Activated T-helper 9 cell treated with anti-CD3 and anti-CD28 coated beads, Interleukin-2, amount 50 U/mL, for 16 hours (primary cell): ENCODE results near the gene PTPRN2.

Experiments
- DNase-seq: peaks from one replicate; pipeline ENCODE4 v3.0.0-alpha.2; 2020; ENCODE audit warnings: low read depth

Gene PTPRN2

GRCh38 chr7:158252837-158253669 lies 334.6 kb downstream of the PTPRN2 start:
- DNase-seq: no peak

DNA sequence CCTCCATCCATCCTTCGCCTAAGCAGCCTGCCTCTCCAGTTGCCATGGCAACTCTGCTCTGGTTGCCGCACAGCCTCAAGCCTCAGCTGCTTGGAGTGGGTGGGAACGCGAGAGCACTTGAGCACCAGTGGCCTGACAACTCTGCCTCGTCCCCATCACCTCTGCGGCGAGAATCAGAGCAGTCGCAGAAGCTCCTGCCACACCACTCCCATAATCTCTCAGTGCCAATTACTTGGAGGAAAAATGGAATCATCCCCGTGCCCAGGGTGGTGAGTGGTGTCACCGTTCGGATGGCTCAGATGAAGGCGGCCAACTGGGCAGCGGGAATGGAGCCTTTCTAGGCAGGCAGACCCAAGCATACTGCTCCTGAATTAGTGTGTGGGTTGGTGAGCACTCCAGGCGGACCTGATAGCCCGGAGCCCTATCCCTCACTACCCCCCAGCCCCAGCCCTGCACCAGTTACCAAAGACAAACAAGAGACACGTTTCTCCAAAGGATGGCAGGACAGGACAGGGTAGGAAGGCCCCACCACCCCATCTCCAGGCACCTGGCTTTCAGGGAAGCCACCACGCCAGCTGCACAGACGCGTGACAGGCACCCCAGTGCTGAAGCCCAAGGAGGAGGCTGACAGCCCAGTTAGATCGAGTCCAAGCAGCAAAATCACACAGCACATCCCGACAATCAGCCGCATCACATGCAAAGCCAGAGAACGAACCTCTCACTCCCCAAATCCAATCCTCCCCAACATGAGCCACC lies 335.4 kb downstream of the PTPRN2 start:
- DNase-seq: no peak

DNA sequence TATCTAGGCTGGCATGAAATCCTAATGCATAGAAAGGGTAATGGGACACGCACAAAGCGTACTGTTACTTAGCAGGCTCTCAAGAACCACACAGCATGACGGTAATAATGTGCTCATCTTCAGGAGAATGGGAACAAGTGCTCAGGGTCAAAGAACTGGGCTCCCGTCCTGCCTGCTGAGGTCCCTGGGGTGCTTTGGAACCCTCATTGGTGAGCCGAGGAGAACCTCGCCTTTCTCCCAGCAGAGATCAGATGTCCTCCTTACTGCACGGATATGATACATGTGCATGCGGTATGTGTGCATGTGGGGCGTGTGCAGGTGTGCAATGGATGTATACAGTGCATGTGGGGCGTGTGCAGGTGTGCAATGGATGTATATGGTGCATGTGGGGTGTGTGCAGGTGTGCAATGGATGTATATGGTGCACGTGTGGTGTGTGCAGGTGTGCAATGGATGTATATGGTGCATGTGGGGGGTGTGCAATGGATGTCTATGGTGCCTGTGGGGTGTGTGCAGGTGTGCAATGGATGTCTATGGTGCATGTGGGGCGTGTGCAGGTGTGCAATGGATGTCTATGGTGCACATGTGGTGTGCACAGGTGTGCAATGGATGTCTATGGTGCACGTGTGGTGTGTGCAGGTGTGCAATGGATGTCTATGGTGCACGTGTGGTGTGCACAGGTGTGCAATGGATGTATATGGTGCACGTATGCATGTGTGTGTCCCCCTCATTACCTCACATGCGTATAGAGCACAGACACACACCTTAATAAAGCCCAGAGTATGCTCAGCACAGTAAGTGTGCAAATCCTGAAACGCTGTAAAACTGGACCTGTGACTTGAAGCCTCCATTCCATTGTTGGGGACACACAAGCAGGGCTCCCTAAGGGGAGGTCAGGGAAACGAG lies 336.3 kb downstream of the PTPRN2 start:
- DNase-seq: no peak

DNA sequence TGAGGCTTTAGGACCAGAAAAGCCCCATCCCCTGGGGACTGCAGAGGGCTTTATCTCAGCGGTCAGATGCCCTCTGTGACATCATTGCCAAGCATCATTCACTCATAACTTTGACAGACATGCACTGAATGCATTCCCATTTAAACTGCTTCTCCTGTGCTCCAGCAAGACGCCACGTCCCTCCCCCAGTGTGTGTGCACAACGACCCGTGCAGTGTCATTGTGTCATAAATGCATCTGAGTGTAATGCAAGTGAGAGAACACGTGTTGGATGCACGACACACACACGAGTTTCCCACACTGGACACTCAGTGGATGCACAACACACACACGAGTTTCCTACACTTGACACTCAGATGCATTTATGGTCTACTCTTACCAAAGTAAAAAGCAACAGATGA lies 337.9 kb downstream of the PTPRN2 start:
- DNase-seq: no peak

DNA sequence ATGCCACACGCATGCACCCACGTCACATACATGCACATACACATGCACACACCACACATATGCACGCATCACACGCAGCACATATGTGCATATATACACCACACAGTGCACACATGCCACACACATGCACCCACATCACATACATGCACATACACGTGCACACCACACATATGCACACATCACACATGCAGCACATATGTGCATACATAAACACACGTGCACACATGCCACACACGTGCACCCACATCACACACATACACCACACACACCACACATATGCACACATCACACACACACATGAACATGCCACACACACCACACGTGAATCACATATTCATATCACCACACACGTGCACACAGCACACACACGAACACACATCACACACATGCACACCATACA lies 338.8 kb downstream of the PTPRN2 start:
- DNase-seq: no peak

- no peak for DNase-seq
Observed at GRCh38 chr7:158247758-158248487, 339.7 kb downstream of the PTPRN2 start.

GRCh38 chr7:158246960-158247673 lies 340.5 kb downstream of the PTPRN2 start:
- DNase-seq: no peak

DNA sequence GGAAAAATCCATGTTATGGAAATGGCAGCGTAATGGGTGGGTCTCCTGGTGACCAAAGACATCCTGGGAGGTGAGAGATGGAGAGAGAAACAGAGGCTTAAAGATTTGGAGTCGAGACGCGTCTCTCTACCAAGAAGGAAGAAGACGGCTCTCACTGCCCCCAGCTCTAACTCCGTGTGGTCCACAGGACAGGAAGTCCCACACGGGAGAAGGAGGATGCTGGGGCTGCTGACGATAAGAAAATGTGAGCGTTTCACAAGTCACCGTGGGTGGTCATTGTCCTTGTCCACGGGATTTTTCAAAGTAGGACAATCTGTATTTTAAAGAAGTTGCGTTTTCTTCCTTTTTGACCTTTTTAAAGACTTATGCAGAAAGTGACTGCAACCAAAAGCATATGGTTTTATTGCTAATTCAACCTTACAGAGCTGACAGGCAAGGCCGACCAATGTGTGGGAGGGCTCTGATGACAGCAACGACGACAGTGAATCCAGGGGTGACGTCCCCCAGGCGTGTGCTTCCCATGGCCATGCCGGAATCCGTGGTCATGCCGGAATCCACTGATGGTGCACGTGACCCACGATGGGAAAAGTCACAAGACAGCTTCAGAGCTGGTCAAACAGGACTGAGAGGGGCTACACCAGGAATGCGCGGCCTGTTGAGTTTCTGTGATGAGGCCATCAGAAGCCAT lies 341.2 kb downstream of the PTPRN2 start:
- DNase-seq: no peak

GRCh38 chr7:158245724-158246041 lies 341.9 kb downstream of the PTPRN2 start:
- DNase-seq: no peak

GRCh38 chr7:158244873-158245723 lies 342.5 kb downstream of the PTPRN2 start:
- no peak for DNase-seq

GRCh38 chr7:158244430-158244829 lies 343.2 kb downstream of the PTPRN2 start:
- no peak for DNase-seq

DNA sequence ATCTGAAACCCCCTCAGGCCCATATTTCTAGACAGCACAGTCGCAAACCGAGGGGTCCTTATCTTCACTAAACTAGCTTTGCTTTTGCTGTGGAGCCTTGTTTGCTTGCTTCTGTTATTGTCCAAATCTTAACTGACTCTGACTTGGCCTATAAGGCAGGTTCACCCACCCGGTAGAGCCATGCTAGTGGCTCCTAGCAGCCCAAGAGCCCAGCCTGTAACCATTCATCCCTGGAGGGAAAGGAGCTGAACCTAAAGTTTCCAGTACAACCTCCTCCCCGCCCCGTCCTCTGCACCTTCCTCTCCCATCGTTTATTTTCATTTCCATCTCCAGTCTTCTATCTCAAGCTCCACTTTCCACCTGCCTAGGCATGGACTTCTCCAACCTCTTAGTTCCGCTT lies 345.7 kb downstream of the PTPRN2 start:
- DNase-seq: no peak

- no peak for DNase-seq
Observed at GRCh38 chr7:158240801-158241200, 346.8 kb downstream of the PTPRN2 start.

GRCh38 chr7:158239290-158239981 lies 348.2 kb downstream of the PTPRN2 start:
- no peak for DNase-seq

- no peak for DNase-seq
Observed at GRCh38 chr7:158238616-158239289, 348.9 kb downstream of the PTPRN2 start.

DNA sequence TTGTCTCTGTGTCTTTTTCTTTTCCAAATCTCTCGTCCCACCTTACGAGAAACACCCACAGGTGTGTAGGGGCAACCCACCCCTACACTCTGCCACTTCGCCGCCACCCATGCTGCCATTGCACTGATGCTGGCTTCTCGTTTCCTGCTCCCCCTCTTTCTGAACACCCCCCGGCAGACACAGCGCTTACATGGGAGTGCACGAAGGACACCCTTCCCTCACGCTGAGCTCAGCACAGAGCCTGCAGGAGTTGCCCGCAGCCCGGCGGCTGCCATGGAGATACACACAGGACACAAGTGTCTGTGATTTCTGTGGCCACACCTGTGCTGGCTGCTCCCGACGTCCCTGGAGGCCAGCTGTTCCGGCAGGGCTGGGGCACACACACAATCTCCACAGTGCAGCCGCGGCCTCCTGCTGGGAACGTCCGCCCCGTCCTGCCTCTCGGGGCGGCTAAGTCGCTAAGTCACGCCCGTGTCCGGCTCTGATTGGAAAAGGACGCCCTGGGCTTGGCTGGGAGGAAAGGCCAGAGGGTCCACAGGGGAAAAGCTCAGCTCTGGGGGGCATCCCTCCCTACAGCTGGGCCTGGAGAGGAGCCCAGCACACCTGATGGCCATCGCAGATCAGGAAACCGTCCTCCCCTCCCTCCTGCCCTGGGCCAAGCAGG lies 349.8 kb downstream of the PTPRN2 start:
- no peak for DNase-seq

DNA sequence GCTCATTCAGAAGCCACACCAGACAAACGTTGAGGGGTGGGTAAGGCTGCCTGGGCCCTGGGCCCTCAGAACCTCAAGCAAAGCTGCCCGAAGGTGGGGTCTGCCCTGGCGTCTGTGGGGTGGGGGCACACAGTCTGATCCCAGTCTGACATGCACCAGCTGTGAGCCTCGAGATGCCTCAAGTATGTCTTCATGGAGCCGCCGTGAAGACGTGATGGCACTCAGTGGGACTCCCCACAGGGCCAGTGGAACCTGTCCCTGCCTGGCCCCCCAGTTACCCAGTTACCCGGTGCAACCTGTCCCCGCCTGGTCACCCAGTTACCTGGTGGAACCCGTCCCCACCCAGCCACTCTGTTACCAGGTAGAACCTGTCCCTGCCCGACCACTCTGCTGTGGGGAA lies 351.2 kb downstream of the PTPRN2 start:
- DNase-seq: no peak

DNA sequence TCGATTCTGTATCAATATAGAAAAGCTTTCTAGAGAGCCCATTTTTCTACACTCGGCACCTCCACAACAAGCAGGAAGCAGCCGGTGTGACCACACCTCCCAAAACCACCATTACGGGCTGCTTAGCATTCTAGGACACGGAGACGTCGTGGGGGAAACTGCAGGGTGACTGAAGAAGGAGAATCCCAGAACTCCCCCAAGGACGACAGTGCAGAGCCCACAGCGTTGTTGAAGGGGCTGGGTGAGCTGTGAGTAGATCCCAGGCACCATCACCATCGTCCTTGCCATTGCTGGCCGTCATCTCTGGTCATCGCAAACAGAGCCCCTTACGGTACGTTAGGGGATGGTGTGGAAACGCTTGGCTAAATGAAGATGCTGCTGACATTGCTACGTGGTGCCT lies 351.8 kb downstream of the PTPRN2 start:
- DNase-seq: no peak
